ENCODE measurements around the gene SERPINB13. TPM values are rescaled to one million over a fixed set of nuclear protein-coding genes. Genes with fewer than 3 reads are reported as not detected.

The SERPINB13 gene
- total RNA-seq, 1 donor from 2014 or later = not detected

- Mint-ChIP-seq H3K27ac (ENCODE audit: unreplicated experiment) (no peak overlapping the region), H3K9me3 (ENCODE audit: unreplicated experiment) (no peaks in the 10 kb centered on the region), H3K4me3 (ENCODE audit: unreplicated experiment) (no peak overlapping the region), H3K36me3 (ENCODE audit: unreplicated experiment) (no peaks in the 10 kb centered on the region), H3K27me3 (ENCODE audit: unreplicated experiment) (peaks cover 53% of the 10 kb centered on the region), H3K4me1 (ENCODE audit: unreplicated experiment) (no peaks in the 10 kb centered on the region)
- no peak for DNase-seq (ENCODE audit: extremely low spot score, unreplicated experiment)
- no peak for TF ChIP-seq CTCF (IDR thresholded peaks at IDR 0.05)
These were observed 1.2 kb upstream of the SERPINB13 start for GRCh38 chr18:63585988-63586387.

GRCh38 chr18:63586431-63586830 is 712 bp upstream of the SERPINB13 start:
- no peaks in the 10 kb centered on the region for H3K9me3 Mint-ChIP-seq (ENCODE audit: unreplicated experiment)
- H3K27me3 Mint-ChIP-seq (ENCODE audit: unreplicated experiment) = peaks cover 49% of the 10 kb centered on the region
- H3K27ac Mint-ChIP-seq (ENCODE audit: unreplicated experiment) = no peak overlapping the region
- DNase-seq (ENCODE audit: extremely low spot score, unreplicated experiment) = no peak
- H3K4me3 Mint-ChIP-seq (ENCODE audit: unreplicated experiment) = no peak overlapping the region
- H3K4me1 Mint-ChIP-seq (ENCODE audit: unreplicated experiment) = no peaks in the 10 kb centered on the region
- H3K36me3 Mint-ChIP-seq (ENCODE audit: unreplicated experiment) = no peaks in the 10 kb centered on the region
- no peak for TF ChIP-seq CTCF (IDR thresholded peaks at IDR 0.05)

- Mint-ChIP-seq H3K36me3 (ENCODE audit: unreplicated experiment) (no peaks in the 10 kb centered on the region), H3K9me3 (ENCODE audit: unreplicated experiment) (no peaks in the 10 kb centered on the region), H3K4me1 (ENCODE audit: unreplicated experiment) (no peaks in the 10 kb centered on the region), H3K4me3 (ENCODE audit: unreplicated experiment) (no peak overlapping the region), H3K27me3 (ENCODE audit: unreplicated experiment) (peaks cover 50% of the 10 kb centered on the region), H3K27ac (ENCODE audit: unreplicated experiment) (no peak overlapping the region)
- no peak for DNase-seq (ENCODE audit: extremely low spot score, unreplicated experiment)
- no peak for TF ChIP-seq CTCF (IDR thresholded peaks at IDR 0.05)
These were observed 1.8 kb downstream of the SERPINB13 start for GRCh38 chr18:63588909-63589308.

- Mint-ChIP-seq H3K27ac (ENCODE audit: unreplicated experiment) (no peak overlapping the region), H3K4me3 (ENCODE audit: unreplicated experiment) (no peak overlapping the region), H3K36me3 (ENCODE audit: unreplicated experiment) (no peaks in the 10 kb centered on the region), H3K4me1 (ENCODE audit: unreplicated experiment) (no peaks in the 10 kb centered on the region), H3K27me3 (ENCODE audit: unreplicated experiment) (peaks cover 44% of the 10 kb centered on the region), H3K9me3 (ENCODE audit: unreplicated experiment) (no peaks in the 10 kb centered on the region)
- no peak for TF ChIP-seq CTCF (IDR thresholded peaks at IDR 0.05)
- DNase-seq (ENCODE audit: extremely low spot score, unreplicated experiment) = no peak
These were observed 3.2 kb downstream of the SERPINB13 start for GRCh38 chr18:63590373-63590772.

- no peaks in the 10 kb centered on the region for H3K36me3 Mint-ChIP-seq (ENCODE audit: unreplicated experiment)
- H3K27me3 Mint-ChIP-seq (ENCODE audit: unreplicated experiment) = peaks cover 37% of the 10 kb centered on the region
- H3K4me3 Mint-ChIP-seq (ENCODE audit: unreplicated experiment) = no peak overlapping the region
- no peaks in the 10 kb centered on the region for H3K4me1 Mint-ChIP-seq (ENCODE audit: unreplicated experiment)
- DNase-seq (ENCODE audit: extremely low spot score, unreplicated experiment) = no peak
- H3K9me3 Mint-ChIP-seq (ENCODE audit: unreplicated experiment) = no peaks in the 10 kb centered on the region
- no peak for TF ChIP-seq CTCF (IDR thresholded peaks at IDR 0.05)
- H3K27ac Mint-ChIP-seq (ENCODE audit: unreplicated experiment) = no peak overlapping the region
These were observed 4.0 kb downstream of the SERPINB13 start for GRCh38 chr18:63590966-63591695.

Measured in osteocyte (in vitro differentiated cells).